Fibroblast of skin of right biceps (primary cell): ENCODE measurements around the gene ACP3.
"Not testable (repeated sequence)": the region's sequence is repeated elsewhere in the genome, so short reads cannot be mapped to it uniquely, and the experiment has no call there.

Source experiments
- DNase-seq: peaks from one replicate; pipeline ENCODE4 v3.0.0-alpha.2; 2013

ACP3 gene

GRCh38 chr3:132317229-132317948, at the start of gene ACP3:
TSS of gene ACP3 (plus strand) at chr3:132317407. CDS start at chr3:132317457, 50 bp downstream.
- peak; percentile 67 for DNase-seq

GRCh38 chr3:132268956-132269355, 48.3 kb upstream of the ACP3 start:
- peak; percentile 11 for DNase-seq

GRCh38 chr3:132273036-132273435, 44.2 kb upstream of the ACP3 start:
- no peak for DNase-seq

- DNase-seq, result no peak
These were observed 40.8 kb upstream of the ACP3 start for GRCh38 chr3:132276228-132276906.

GRCh38 chr3:132279030-132279429, 38.2 kb upstream of the ACP3 start:
- DNase-seq, result no peak

GRCh38 chr3:132283440-132283839, 33.8 kb upstream of the ACP3 start:
- no peak for DNase-seq

- no peak for DNase-seq
These were observed 33.2 kb upstream of the ACP3 start for GRCh38 chr3:132283916-132284405.

- DNase-seq, result no peak
These were observed 32.2 kb upstream of the ACP3 start for GRCh38 chr3:132284781-132285619.

GRCh38 chr3:132285620-132285945, 31.6 kb upstream of the ACP3 start:
- DNase-seq, result no peak

- DNase-seq, result no peak
These were observed 31.2 kb upstream of the ACP3 start for GRCh38 chr3:132286035-132286434.

- no peak for DNase-seq
These were observed 28.9 kb upstream of the ACP3 start for GRCh38 chr3:132288357-132288756.

GRCh38 chr3:132289316-132289715, 27.9 kb upstream of the ACP3 start:
- no peak for DNase-seq

GRCh38 chr3:132290833-132291232, 26.4 kb upstream of the ACP3 start:
- peak; percentile 11 for DNase-seq

GRCh38 chr3:132292042-132292441, 25.2 kb upstream of the ACP3 start:
- DNase-seq, result no peak

GRCh38 chr3:132293251-132293650, 24.0 kb upstream of the ACP3 start:
- DNase-seq, result no peak

- no peak for DNase-seq
These were observed 22.3 kb upstream of the ACP3 start for GRCh38 chr3:132294906-132295305.

GRCh38 chr3:132303336-132304201, 13.6 kb upstream of the ACP3 start:
- DNase-seq, result not testable (repeated sequence)

- DNase-seq, result not testable (repeated sequence)
These were observed 12.9 kb upstream of the ACP3 start for GRCh38 chr3:132304351-132304750.

GRCh38 chr3:132310057-132310456, 7.2 kb upstream of the ACP3 start:
- not testable (repeated sequence) for DNase-seq

- DNase-seq, result no peak
These were observed 5.9 kb upstream of the ACP3 start for GRCh38 chr3:132311316-132311715.

GRCh38 chr3:132311841-132312240, 5.4 kb upstream of the ACP3 start:
- DNase-seq, result peak; percentile 63

- DNase-seq, result peak; percentile 35
These were observed 1.4 kb upstream of the ACP3 start for GRCh38 chr3:132315851-132316250.

- peak; percentile 17 for DNase-seq
These were observed 1.2 kb downstream of the ACP3 start for GRCh38 chr3:132318451-132318850.
